ENCODE measurements around the gene RALGAPB. TPM values are rescaled to one million over a fixed set of nuclear protein-coding genes. Genes with fewer than 3 reads are reported as not detected.

The RALGAPB gene
- total RNA-seq, 1 donor from 2014 or later, result 21.4 TPM

DNA sequence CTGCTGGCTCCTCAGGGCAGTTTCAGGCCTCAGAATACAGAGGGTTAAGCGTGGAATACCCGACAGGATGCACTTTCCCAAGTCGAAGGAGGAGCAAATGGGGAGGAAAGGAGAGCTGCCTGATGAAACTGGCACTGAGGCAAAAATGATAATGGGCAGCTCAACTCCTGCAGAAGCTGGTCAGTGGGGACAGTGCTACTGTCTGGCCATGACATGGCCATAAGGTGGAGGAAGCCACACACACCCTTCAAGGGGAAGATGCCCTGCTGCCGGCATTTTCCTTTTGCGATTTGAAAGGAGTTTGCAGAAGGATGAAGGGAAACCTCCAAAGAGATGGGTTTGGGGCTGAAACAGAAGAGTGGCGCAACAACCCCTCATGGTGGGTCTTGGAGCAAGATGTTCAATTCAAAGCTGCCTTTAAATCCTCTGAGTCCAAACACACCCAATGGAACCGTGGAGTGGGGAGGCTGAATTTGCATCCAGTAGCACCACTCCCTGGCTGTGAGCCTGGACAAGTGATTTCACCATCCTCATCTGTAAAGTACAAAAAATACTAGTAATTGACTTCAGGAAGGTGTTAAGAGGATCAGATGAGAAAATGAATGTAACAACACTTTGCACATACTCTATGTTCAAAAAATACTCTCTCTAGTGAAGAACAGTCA is 111.6 kb downstream of the RALGAPB start:
- intact Hi-C loops (cut with micrococcal nuclease), result no loop called here
- TF ChIP-seq, protein P1, sequence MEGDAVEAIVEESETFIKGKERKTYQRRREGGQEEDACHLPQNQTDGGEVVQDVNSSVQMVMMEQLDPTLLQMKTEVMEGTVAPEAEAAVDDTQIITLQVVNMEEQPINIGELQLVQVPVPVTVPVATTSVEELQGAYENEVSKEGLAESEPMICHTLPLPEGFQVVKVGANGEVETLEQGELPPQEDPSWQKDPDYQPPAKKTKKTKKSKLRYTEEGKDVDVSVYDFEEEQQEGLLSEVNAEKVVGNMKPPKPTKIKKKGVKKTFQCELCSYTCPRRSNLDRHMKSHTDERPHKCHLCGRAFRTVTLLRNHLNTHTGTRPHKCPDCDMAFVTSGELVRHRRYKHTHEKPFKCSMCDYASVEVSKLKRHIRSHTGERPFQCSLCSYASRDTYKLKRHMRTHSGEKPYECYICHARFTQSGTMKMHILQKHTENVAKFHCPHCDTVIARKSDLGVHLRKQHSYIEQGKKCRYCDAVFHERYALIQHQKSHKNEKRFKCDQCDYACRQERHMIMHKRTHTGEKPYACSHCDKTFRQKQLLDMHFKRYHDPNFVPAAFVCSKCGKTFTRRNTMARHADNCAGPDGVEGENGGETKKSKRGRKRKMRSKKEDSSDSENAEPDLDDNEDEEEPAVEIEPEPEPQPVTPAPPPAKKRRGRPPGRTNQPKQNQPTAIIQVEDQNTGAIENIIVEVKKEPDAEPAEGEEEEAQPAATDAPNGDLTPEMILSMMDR (IDR thresholded peaks at IDR 0.05; ENCODE audit: borderline replicate concordance), result no peak
- H3K4me1 ChIP-seq, result peaks cover 24% of the 10 kb centered on the region
- no peaks in the 10 kb centered on the region for H3K9me3 ChIP-seq (replicated peaks)
- DNase-seq, result no peak
- no peak overlapping the region for H3K27ac ChIP-seq (replicated peaks)
- H3K27me3 ChIP-seq (ENCODE audit: low read depth), result peaks cover 9% of the 10 kb centered on the region
- no peaks in the 10 kb centered on the region for H3K36me3 ChIP-seq
- no peak overlapping the region for H3K4me3 ChIP-seq

DNA sequence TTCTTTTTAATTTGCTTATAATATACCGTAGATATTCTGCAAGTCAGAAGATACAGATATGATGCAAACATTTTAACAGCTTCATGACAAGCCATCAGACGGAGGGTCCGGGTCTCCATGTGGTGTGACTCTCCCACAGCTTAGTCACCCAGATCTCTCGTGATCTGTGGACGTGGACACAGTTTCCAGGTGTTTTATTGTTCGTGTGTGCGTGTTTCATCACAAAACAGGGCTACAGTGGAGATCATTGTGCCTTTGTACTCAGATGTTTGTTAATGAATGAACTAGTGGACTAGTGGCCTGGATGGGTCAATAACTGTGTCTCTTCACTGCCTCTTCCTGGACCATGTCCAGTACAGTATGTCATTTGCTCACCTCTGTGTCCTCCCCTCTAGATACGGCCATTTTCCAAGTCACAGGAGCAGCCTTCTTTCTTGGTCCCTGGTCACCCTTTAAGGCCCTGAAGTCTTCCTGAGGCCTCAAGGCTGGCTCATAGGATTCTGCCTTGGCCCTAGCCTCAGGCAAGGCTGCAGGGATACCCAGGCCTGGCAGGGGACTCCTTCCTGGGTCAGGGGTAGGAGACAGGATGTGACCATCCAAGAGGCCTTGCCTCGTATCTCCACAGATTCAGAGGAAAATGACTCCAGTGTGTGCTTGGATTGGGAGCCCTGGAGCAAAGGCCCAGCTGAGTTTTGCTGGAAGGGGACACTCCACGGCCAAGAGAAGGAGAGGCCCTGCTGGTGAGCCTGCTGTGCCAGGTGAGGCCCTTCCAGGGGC is 112.9 kb downstream of the RALGAPB start:
- no peak for DNase-seq
- TF ChIP-seq, protein P1 (IDR thresholded peaks at IDR 0.05; ENCODE audit: borderline replicate concordance), result no peak
- peaks cover 11% of the 10 kb centered on the region for H3K4me1 ChIP-seq
- intact Hi-C loops (cut with micrococcal nuclease), result no loop called here
- H3K36me3 ChIP-seq, result no peaks in the 10 kb centered on the region
- H3K27me3 ChIP-seq (ENCODE audit: low read depth), result peaks cover 16% of the 10 kb centered on the region
- no peaks in the 10 kb centered on the region for H3K9me3 ChIP-seq (replicated peaks)
- H3K27ac ChIP-seq (replicated peaks), result no peak overlapping the region
- no peak overlapping the region for H3K4me3 ChIP-seq

DNA sequence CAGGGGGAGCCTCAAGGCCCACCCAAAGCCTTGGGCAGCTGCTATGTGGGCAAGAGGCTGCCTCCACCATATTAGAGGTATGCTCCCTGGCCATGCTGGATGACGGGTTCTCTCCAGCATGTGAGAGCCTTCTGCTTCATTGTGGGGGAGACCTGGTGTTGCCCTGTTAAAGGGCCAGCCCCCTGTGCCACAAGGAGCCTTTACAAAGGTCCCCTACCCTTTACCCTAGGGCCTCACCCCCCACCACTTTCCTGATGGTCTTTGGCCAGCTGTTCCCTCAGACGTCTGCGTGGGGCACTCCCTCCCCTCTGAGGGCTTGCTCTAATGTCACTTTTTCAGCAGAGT is 113.5 kb downstream of the RALGAPB start:
- no peak overlapping the region for H3K4me3 ChIP-seq
- peaks cover 21% of the 10 kb centered on the region for H3K27me3 ChIP-seq (ENCODE audit: low read depth)
- H3K27ac ChIP-seq (replicated peaks), result no peak overlapping the region
- peaks cover 5% of the 10 kb centered on the region for H3K4me1 ChIP-seq
- no peaks in the 10 kb centered on the region for H3K9me3 ChIP-seq (replicated peaks)
- intact Hi-C loops (cut with micrococcal nuclease), result no loop called here
- H3K36me3 ChIP-seq, result no peaks in the 10 kb centered on the region
- no peak for DNase-seq
- TF ChIP-seq, protein P1 (IDR thresholded peaks at IDR 0.05; ENCODE audit: borderline replicate concordance), result no peak

DNA sequence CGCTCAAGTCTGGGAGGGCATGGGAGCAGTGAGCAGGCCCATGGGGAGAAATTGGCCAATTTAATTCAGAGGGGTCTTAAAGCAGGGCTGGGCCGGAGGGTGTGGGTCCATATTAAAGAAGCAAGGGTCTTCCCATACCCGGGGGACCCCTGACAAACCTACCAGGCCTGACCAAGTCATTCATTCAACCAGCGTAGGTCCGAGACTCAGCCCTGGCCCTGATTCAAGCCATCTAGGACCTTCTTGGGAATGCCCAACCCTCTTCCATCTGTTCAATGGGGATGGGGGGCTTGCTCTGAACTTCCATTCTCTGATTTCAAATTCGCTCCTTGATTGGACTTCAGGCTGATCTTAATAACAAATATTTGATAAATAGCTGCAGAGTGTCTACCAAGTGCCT is 115.7 kb downstream of the RALGAPB start:
- H3K4me1 ChIP-seq, result no peaks in the 10 kb centered on the region
- no peak overlapping the region for H3K4me3 ChIP-seq
- no peak overlapping the region for H3K27ac ChIP-seq (replicated peaks)
- no peak for DNase-seq
- intact Hi-C loops (cut with micrococcal nuclease), result no loop called here
- H3K9me3 ChIP-seq (replicated peaks), result no peaks in the 10 kb centered on the region
- H3K36me3 ChIP-seq, result no peaks in the 10 kb centered on the region
- TF ChIP-seq, protein P1 (IDR thresholded peaks at IDR 0.05; ENCODE audit: borderline replicate concordance), result no peak
- H3K27me3 ChIP-seq (ENCODE audit: low read depth), result peaks cover 30% of the 10 kb centered on the region

DNA sequence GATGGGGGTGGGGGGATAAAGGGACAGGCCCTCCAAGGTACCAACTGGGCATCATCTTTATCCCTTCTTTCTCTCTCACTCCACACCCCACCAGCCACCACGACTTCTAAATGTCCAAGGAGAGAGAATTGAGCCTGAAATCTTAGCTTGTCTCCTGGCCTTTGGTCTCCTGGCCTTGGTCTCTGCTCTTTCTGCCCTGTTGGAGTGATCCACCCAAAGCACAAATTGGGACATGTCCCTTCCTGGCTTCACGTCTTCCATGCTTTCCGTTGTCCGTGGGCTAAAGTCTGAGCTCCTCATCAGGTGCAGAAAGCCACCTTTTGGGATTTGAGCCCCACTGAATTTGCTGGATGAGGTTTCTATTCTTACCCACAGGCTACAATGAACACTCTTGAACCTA is 116.7 kb downstream of the RALGAPB start:
- TF ChIP-seq, protein P1 (IDR thresholded peaks at IDR 0.05; ENCODE audit: borderline replicate concordance), result no peak
- H3K36me3 ChIP-seq, result no peaks in the 10 kb centered on the region
- peaks cover 30% of the 10 kb centered on the region for H3K27me3 ChIP-seq (ENCODE audit: low read depth)
- H3K27ac ChIP-seq (replicated peaks), result no peak overlapping the region
- intact Hi-C loops (cut with micrococcal nuclease), result no loop called here
- H3K4me3 ChIP-seq, result no peak overlapping the region
- no peaks in the 10 kb centered on the region for H3K9me3 ChIP-seq (replicated peaks)
- no peaks in the 10 kb centered on the region for H3K4me1 ChIP-seq
- no peak for DNase-seq
